Pancreas (tissue), 10 donors: Measurements from ENCODE around the gene LMOD1. TPM values are rescaled to one million over a fixed set of nuclear protein-coding genes. Genes with fewer than 3 reads are reported as not detected.

Experiments
- ATAC-seq, 4 donors: fragments of 200-7000 bp; cut with Tn5 transposase; one replicate each; pipeline versions ENCODE4 v1.8.0 to v1.9.1; 2020; ENCODE audit warnings: mild to moderate bottlenecking in 4 of 4, moderate library complexity in 4 of 4
- DNase-seq, 6 donors: peaks; one replicate each; pipeline ENCODE4 v3.0.0-alpha.2; 2020
- FAIRE-seq: peaks from 2 replicates; lab custom pipeline; 2012; peaks lifted over from hg19 to GRCh38; lab: Jason Lieb, UNC
- H3K27ac ChIP-seq, 4 donors: fragments of 200-600 bp; sonication (generic); 1 replicate in 3 of 4; 2 replicates in 1 of 4; pipeline versions ENCODE4 v1.5.0 to v1.8.0; 2020
- H3K27me3 ChIP-seq, 4 donors: fragments of 200-600 bp; one replicate each; pipeline ENCODE4 v1.8.0; 2021
- H3K36me3 ChIP-seq, 3 donors: fragments of 200-600 bp; sonication (generic) in 1 of 3; one replicate each; pipeline versions ENCODE4 v1.5.0 to v1.8.0; 2020 to 2021
- H3K4me1 ChIP-seq, 3 donors: fragments of 200-600 bp; one replicate each; pipeline ENCODE4 v1.8.0; 2021
- H3K4me3 ChIP-seq, 4 donors: fragments of 200-600 bp; sonication (generic) in 2 of 4; one replicate each; pipeline versions ENCODE4 v1.5.0 to v1.8.0; 2020 to 2021
- H3K9me3 ChIP-seq, 4 donors: fragments of 200-600 bp; one replicate each; pipeline ENCODE4 v1.8.0; 2021
- WGBS, 2 donors: extraction: QIAGEN DNeasy Blood & Tissue Kit; methylation state at CpG; one replicate each; pipeline ENCODE4 v1.1.7; 2013; 5-methylcytosine and 5-hydroxymethylcytosine counted together
- intact Hi-C, 3 donors: fragments of 100-400 bp; cut with DNase I; formaldehyde crosslinking; loops; one replicate each; pipeline versions ENCODE4 v1.11.1 to v1.14.2; 2022
- polyA plus RNA-seq, 2 donors: library from polyadenylated mRNA; stranded (reverse); fragments of 200-250 nt; gene quantifications; one replicate each; pipeline ENCODE4 v1.2.3, GENCODE V29; 2013
- total RNA-seq, 6 donors: library from RNA; stranded (reverse); fragmentation: NEBNext Ultra II Directional in 4 of 6; extraction: Animal tissue kit (Norgen Biotek cat#: 25700) in 4 of 6; gene quantifications; one replicate each; pipeline versions ENCODE4 v1.2.1 to v1.2.4, GENCODE V29; 2021 to 2023
- TF ChIP-seq, protein P1 (sequence below), 4 donors: fragments of 200-600 bp; sonication (generic) in 3 of 4; IDR thresholded peaks; one replicate each; pipeline versions ENCODE4 v1.5.0 to v1.8.0; 2021; ENCODE audit warnings: antibody characterized with exemption in 4 of 4
- donor health status: healthy with polysubstance abuse.
- donor health status: DM: no; HTN: no; CAD: no; lungs with moderate emphysema.
- donor health status: DM: no; HTN: no; CAD: no.
- donor health status: control.
- donor health status: control.
- donor health status: Bipolar disorder and iron deficiency.
- donor health status: DM: yes; HTN: yes; CAD: no.
- donor health status: DM: no; HTN: no; CAD: no.
- donor health status: DM: no; HTN: no; CAD: no.
- donor health status: DM: yes; HTN: yes; CAD: no.

LMOD1 gene
- total and polyA plus RNA-seq, 8 donors, result 0.67 to 13.6 (median 2.1) TPM

- TF ChIP-seq, protein P1, sequence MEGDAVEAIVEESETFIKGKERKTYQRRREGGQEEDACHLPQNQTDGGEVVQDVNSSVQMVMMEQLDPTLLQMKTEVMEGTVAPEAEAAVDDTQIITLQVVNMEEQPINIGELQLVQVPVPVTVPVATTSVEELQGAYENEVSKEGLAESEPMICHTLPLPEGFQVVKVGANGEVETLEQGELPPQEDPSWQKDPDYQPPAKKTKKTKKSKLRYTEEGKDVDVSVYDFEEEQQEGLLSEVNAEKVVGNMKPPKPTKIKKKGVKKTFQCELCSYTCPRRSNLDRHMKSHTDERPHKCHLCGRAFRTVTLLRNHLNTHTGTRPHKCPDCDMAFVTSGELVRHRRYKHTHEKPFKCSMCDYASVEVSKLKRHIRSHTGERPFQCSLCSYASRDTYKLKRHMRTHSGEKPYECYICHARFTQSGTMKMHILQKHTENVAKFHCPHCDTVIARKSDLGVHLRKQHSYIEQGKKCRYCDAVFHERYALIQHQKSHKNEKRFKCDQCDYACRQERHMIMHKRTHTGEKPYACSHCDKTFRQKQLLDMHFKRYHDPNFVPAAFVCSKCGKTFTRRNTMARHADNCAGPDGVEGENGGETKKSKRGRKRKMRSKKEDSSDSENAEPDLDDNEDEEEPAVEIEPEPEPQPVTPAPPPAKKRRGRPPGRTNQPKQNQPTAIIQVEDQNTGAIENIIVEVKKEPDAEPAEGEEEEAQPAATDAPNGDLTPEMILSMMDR (IDR thresholded peaks at IDR 0.05), result no peak
- no peak for FAIRE-seq
- H3K4me3 ChIP-seq, result no peak overlapping the region
- H3K36me3 ChIP-seq, result peaks cover 0 to 11% (median 3%) of the 10 kb centered on the region in 3 donors
- DNase-seq, result no peak
- no peak for ATAC-seq
- WGBS, 2 donors, result 77 to 95% methylated on average over 2 of the region's 2 CpGs
- no peaks in the 10 kb centered on the region for H3K27me3 ChIP-seq
- no peaks in the 10 kb centered on the region for H3K9me3 ChIP-seq
- intact Hi-C loops, result no loop called here
- peaks cover 0 to 16% (median under 1%) of the 10 kb centered on the region in 3 donors for H3K4me1 ChIP-seq
- H3K27ac ChIP-seq, result no peak overlapping the region
Observed at GRCh38 chr1:201985355-201985754, 39.0 kb upstream of the LMOD1 start.

- ATAC-seq (no peak), FAIRE-seq (no peak), DNase-seq (no peak)
- no peaks in the 10 kb centered on the region for H3K27me3 ChIP-seq
- no peaks in the 10 kb centered on the region for H3K9me3 ChIP-seq
- H3K4me1 ChIP-seq, result peaks cover 0 to 11% (median 0%) of the 10 kb centered on the region in 3 donors
- TF ChIP-seq, protein P1 (IDR thresholded peaks at IDR 0.05), result no peak
- WGBS, 2 donors, result 93 to 94% methylated on average over 3 of the region's 3 CpGs
- H3K36me3 ChIP-seq, result peaks cover 0 to 8% (median 3%) of the 10 kb centered on the region in 3 donors
- intact Hi-C loops, result no loop called here
- H3K27ac ChIP-seq, result no peak overlapping the region
- H3K4me3 ChIP-seq, result no peak overlapping the region
Observed at GRCh38 chr1:201984446-201984845, 38.1 kb upstream of the LMOD1 start.

- H3K4me1 ChIP-seq, result peaks cover 0 to 11% (median 0%) of the 10 kb centered on the region in 3 donors
- ATAC-seq (no peak), DNase-seq (no peak), FAIRE-seq (no peak)
- 3 to 6% methylated on average over 11 of the region's 11 CpGs for WGBS, 2 donors
- TF ChIP-seq, protein P1 (IDR thresholded peaks at IDR 0.05), result no peak
- H3K4me3 ChIP-seq, result peak overlapping the region; percentile 91 to 99 (median 96)
- intact Hi-C loops, result no loop called here
- H3K36me3 ChIP-seq, result no peaks in the 10 kb centered on the region
- peak overlapping the region; percentile 76 to 90 (median 84) for H3K27ac ChIP-seq
- H3K9me3 ChIP-seq, result no peaks in the 10 kb centered on the region
- H3K27me3 ChIP-seq, result no peaks in the 10 kb centered on the region
Observed at GRCh38 chr1:201983380-201983805, 37.0 kb upstream of the LMOD1 start.

DNA sequence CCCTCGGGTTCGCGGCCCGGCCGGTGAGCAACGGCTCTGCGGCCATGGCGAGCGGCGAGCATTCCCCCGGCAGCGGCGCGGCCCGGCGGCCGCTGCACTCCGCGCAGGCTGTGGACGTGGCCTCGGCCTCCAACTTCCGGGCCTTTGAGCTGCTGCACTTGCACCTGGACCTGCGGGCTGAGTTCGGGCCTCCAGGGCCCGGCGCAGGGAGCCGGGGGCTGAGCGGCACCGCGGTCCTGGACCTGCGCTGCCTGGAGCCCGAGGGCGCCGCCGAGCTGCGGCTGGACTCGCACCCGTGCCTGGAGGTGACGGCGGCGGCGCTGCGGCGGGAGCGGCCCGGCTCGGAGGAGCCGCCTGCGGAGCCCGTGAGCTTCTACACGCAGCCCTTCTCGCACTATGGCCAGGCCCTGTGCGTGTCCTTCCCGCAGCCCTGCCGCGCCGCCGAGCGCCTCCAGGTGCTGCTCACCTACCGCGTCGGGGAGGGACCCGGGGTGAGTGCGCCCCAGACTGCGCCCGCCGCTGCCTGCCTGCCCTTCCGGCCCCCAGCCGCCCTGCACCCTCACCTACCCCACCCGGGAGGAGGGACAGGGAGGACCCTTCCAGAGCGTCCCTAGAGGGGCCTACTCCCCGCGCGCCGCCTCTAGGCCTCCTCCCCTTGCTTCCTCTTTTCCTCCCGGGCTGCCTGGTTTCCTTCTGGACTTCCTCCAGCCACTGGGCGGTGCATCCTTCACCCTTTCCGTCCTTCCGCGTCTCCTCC is 36.5 kb upstream of the LMOD1 start, which contains the start of gene RNPEP:
RNPEP (plus strand) TSS at position 26 of the 757 bp plus-strand sequence; CDS start at position 45, 19 bp downstream.
- H3K27ac ChIP-seq, result peak within 1 kb of the TSS; percentile 76 to 90 (median 84)
- intact Hi-C loops, result no loop called here
- ATAC-seq, result peak; percentile 82 to 92 (median 89)
- H3K9me3 ChIP-seq, result no peaks in the 10 kb centered on the region
- WGBS, 2 donors, result 0% methylated on average over 50 to 80 of the region's 80 CpGs
- peaks cover 0 to 11% (median 0%) of the 10 kb centered on the region in 3 donors for H3K4me1 ChIP-seq
- peak; percentile 62 to 87 (median 68) for DNase-seq
- TF ChIP-seq, protein P1 (IDR thresholded peaks at IDR 0.05), result no peak
- H3K27me3 ChIP-seq, result no peaks in the 10 kb centered on the region
- H3K4me3 ChIP-seq, result peak within 1 kb of the TSS; percentile 91 to 99 (median 96)
- FAIRE-seq, result no peak
- no peaks in the 10 kb centered on the region for H3K36me3 ChIP-seq
